PC-9 (cell line): ENCODE results near the gene RGS6.

ENCODE experiments used
- EZH2 ChIP-seq: fragments of 200-600 bp; sonication (generic); IDR thresholded peaks from 2 replicates; pipeline ENCODE4 v1.8.0; 2017; ENCODE audit warnings: antibody characterized with exemption, low read depth
- TF ChIP-seq, protein P1 (sequence below): fragments of 200-600 bp; sonication (generic); conservative IDR thresholded peaks from 2 replicates; pipeline ENCODE4 v1.6.1; 2017; ENCODE audit warnings: mixed run types, antibody characterized with exemption, mild to moderate bottlenecking, moderate library complexity

DNA sequence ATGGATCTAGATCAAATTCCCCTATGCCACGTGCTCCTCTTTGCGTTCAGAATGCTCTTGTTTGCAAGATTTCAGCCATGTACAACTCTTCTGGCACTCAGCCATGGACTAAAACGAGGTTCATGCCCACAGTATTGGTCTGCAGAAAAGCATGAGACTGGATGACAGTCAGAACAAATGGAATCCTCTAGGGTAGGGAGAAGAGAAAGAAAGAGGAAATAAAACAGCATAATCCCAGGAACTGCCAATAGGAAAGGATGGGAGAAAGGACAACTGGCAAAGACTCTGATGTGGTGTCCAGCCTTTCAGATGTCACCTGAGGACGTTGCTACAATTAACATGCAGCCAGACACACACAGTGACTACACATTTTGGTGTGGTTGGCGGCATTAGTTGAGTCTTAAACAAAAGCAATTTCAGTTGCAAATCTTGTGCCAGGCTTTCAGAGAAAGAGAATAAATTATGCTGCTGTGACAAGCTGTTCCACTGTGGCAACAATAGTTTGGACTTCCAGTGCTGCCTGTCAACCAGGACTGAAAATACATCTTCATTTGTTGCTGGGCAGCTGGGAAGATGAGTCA lies 338.0 kb downstream of the RGS6 start:
- no peak for TF ChIP-seq EZH2
- TF ChIP-seq, protein P1, sequence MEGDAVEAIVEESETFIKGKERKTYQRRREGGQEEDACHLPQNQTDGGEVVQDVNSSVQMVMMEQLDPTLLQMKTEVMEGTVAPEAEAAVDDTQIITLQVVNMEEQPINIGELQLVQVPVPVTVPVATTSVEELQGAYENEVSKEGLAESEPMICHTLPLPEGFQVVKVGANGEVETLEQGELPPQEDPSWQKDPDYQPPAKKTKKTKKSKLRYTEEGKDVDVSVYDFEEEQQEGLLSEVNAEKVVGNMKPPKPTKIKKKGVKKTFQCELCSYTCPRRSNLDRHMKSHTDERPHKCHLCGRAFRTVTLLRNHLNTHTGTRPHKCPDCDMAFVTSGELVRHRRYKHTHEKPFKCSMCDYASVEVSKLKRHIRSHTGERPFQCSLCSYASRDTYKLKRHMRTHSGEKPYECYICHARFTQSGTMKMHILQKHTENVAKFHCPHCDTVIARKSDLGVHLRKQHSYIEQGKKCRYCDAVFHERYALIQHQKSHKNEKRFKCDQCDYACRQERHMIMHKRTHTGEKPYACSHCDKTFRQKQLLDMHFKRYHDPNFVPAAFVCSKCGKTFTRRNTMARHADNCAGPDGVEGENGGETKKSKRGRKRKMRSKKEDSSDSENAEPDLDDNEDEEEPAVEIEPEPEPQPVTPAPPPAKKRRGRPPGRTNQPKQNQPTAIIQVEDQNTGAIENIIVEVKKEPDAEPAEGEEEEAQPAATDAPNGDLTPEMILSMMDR = no peak
